ENCODE data around the gene MEGF11.

Gene MEGF11

DNA sequence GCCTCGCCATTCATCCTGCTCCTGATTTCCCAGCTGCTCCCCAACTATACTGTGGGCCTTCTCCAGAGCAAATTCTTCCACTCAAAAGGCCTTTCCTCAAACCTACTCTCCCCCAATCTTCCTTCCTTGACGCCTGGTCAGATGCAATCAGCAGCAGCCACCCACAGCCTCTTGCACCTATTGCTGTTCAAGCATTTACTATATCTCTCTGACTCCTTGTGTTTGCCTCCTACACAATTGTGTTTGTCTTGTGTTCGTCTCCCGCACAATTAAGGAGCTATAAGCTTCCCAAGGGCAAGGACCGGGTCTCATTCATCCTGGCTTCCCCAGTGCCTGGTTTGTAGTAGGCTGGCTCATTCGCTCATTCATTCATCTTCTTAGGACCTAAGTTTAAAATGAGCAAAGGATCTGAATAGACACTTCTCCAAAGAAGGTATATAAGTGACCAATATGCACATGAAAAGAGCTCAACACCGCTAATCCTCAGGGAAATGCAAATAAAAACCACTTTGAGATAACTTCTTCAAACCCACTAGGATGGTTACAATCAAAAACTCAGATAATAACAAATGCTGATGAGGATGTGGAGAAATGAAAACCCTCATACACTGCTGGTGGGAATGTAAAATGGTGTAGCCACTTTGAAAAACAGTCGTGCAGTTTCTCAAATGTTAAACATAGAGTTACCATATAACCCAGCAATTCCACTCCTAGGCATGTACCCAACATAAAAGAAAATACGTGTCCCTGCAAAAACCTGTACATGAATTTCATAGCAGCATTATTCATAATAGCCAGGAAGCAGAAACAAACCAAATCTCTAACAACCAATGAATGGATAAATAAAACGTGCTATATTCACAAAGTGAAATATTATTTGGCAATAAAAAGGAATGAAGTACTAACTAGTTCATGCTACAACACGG is 31.0 kb downstream of the MEGF11 start:
- TF ChIP-seq CTCF (conservative IDR thresholded peaks at IDR 0.05) = no peak

DNA sequence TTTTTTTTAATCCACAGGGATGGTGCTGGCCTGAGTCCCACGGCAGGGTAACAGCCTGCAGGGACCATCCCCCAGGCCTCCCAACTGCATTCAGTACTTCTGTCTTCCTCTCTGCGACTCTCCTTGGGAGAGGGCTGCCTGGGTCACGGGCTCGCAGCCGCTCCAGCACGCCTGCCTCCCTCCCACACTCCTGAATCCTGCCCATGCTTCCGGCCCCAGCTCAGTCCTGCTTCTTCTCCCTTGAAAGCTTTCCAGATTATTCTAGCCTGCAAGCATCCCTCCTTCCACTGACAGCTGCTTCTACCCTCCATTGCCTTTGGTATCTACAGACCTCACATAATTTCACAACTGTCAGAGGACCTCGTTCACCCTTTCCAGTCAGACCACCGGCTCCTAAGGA is 32.4 kb downstream of the MEGF11 start:
- no peak for TF ChIP-seq CTCF (conservative IDR thresholded peaks at IDR 0.05)

More for the DNA sequence above, 31.0 kb downstream of the MEGF11 start:
- H3K27ac ChIP-seq = no peak overlapping the region

DNA sequence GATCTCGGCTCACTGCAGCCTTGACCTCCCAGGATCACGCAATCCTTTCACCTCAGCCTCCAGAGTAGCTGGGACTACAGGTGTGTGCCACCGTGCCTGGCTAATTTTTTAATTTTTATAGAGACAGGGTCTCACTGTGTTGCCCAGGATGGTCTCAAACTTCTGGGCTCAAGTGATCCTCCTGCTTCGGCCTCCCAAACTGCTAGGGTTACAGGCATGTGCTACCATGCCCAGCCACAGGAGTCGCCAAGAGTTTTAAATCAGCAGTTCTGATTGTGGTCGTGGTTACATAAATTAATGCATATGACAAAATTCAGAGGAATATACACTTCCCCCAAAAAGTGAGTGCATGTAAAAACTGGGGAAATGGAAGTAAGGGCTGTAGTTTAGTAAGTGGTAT is 32.9 kb downstream of the MEGF11 start:
- H3K27ac ChIP-seq = no peak overlapping the region
- TF ChIP-seq CTCF (conservative IDR thresholded peaks at IDR 0.05) = no peak

More for the DNA sequence above, 32.4 kb downstream of the MEGF11 start:
- H3K27ac ChIP-seq = no peak overlapping the region

DNA sequence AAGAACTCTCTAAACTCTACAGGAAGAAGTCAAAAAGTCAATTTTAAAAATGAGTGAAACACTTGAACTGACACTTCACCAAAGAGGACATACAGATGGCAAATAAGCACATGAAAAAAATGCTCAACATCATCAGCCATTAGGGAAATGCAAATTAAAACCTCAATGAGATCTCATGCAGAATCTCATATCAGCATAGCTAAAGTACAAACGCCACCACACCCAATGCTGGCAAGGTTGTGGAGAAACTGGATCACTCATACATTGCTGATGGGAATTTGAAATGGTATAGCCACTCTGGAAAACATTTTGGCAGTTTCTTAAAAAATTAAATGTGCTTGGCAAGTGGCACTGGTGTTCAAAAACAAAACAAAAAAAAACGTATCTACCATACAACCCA is 34.2 kb downstream of the MEGF11 start:
- TF ChIP-seq CTCF (conservative IDR thresholded peaks at IDR 0.05) = no peak
- no peak overlapping the region for H3K27ac ChIP-seq

GRCh38 chr15:66216806-66217205 is 36.7 kb downstream of the MEGF11 start:
- no peak overlapping the region for H3K27ac ChIP-seq
- TF ChIP-seq CTCF (conservative IDR thresholded peaks at IDR 0.05) = no peak

DNA sequence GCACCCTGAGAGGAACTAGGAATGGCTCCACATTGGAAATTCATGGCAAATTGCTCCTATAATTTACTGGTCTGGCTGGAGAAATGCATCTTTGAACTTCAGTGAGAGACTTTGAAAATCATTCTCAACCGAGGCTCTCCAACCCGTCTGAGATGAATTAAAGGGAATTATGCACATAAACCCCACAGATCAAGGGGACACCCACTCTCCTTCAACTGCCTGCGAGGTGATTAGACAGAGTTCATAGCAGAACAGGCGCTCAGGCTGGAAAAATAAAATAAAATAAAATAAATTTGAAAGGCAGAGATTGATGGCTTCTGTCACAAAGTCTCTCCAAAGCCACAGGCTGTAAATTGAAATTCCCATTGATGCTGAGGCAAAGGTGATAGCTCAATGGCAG is 37.7 kb downstream of the MEGF11 start:
- H3K27ac ChIP-seq = no peak overlapping the region
- TF ChIP-seq CTCF (conservative IDR thresholded peaks at IDR 0.05) = no peak

- no peak for TF ChIP-seq CTCF (conservative IDR thresholded peaks at IDR 0.05)
- no peak overlapping the region for H3K27ac ChIP-seq
Measured at GRCh38 chr15:66214246-66214645, 39.3 kb downstream of the MEGF11 start.
